ENCODE data around the gene CCDC127. TPM values are rescaled to one million over a fixed set of nuclear protein-coding genes. Genes with fewer than 3 reads are reported as not detected.
"Not testable (repeated sequence)": the region's sequence is repeated elsewhere in the genome, so short reads cannot be mapped to it uniquely, and the experiment has no call there.

The CCDC127 gene
- total RNA-seq, 1 donor from 2014 or later = 4.7 TPM

- no peak for DNase-seq (ENCODE audit: low read depth, low spot score)
These were observed 44.3 kb downstream of the CCDC127 start for GRCh38 chr5:173392-174290.

- DNase-seq (ENCODE audit: low read depth, low spot score) = no peak
These were observed 45.1 kb downstream of the CCDC127 start for GRCh38 chr5:172841-173251.

GRCh38 chr5:172421-172820 lies 45.5 kb downstream of the CCDC127 start:
- DNase-seq (ENCODE audit: low read depth, low spot score) = no peak

- no peak for DNase-seq (ENCODE audit: low read depth, low spot score)
These were observed 46.1 kb downstream of the CCDC127 start for GRCh38 chr5:171801-172331.

GRCh38 chr5:170971-171800 lies 46.8 kb downstream of the CCDC127 start:
- no peak for DNase-seq (ENCODE audit: low read depth, low spot score)

GRCh38 chr5:169728-170094 lies 48.2 kb downstream of the CCDC127 start:
- no peak for DNase-seq (ENCODE audit: low read depth, low spot score)

- DNase-seq (ENCODE audit: low read depth, low spot score) = peak; percentile 66
These were observed 48.8 kb downstream of the CCDC127 start for GRCh38 chr5:169071-169727.

GRCh38 chr5:167982-168660 lies 49.8 kb downstream of the CCDC127 start:
- DNase-seq (ENCODE audit: low read depth, low spot score) = peak; percentile 54

GRCh38 chr5:167511-167910 lies 50.4 kb downstream of the CCDC127 start:
- no peak for DNase-seq (ENCODE audit: low read depth, low spot score)

- DNase-seq (ENCODE audit: low read depth, low spot score) = no peak
These were observed 51.2 kb downstream of the CCDC127 start for GRCh38 chr5:166441-167372.

GRCh38 chr5:164783-165182 lies 53.2 kb downstream of the CCDC127 start:
- not testable (repeated sequence) for DNase-seq (ENCODE audit: low read depth, low spot score)

- no peak for DNase-seq (ENCODE audit: low read depth, low spot score)
These were observed 53.7 kb downstream of the CCDC127 start for GRCh38 chr5:164244-164643.

- DNase-seq (ENCODE audit: low read depth, low spot score) = no peak
These were observed 54.1 kb downstream of the CCDC127 start for GRCh38 chr5:163841-164240.

- no peak for DNase-seq (ENCODE audit: low read depth, low spot score)
These were observed 54.7 kb downstream of the CCDC127 start for GRCh38 chr5:163338-163620.

- no peak for DNase-seq (ENCODE audit: low read depth, low spot score)
These were observed 55.2 kb downstream of the CCDC127 start for GRCh38 chr5:162565-163337.

GRCh38 chr5:162190-162564 lies 55.8 kb downstream of the CCDC127 start:
- DNase-seq (ENCODE audit: low read depth, low spot score) = no peak

GRCh38 chr5:161803-162110 lies 56.2 kb downstream of the CCDC127 start:
- no peak for DNase-seq (ENCODE audit: low read depth, low spot score)

GRCh38 chr5:160921-161802 lies 56.8 kb downstream of the CCDC127 start:
- no peak for DNase-seq (ENCODE audit: low read depth, low spot score)

- no peak for DNase-seq (ENCODE audit: low read depth, low spot score)
These were observed 57.8 kb downstream of the CCDC127 start for GRCh38 chr5:160173-160510.

Measured in pulmonary artery endothelial cell (primary cell).